K562 (cell line): ENCODE measurements around the gene RNF150. TPM values are rescaled to one million over a fixed set of nuclear protein-coding genes. Genes with fewer than 3 reads are reported as not detected.

ENCODE experiments used
- ATAC-seq: fragments of 200-7000 bp; cut with Tn5 transposase; 3 replicates; pipeline ENCODE4 v1.9.1; 2020; ENCODE audit warnings: moderate library complexity
- BruUV-seq: library from RNA; stranded (reverse); fragments of 400-500 nt; replicated peaks from 2 replicates; lab custom pipeline; 2021; lab: Mats Ljungman, UMichigan
- CTCF ChIA-PET: fragments of 300-600 bp; formaldehyde crosslinking; extraction: SDS; loops from one replicate; lab custom pipeline; 2021; ENCODE audit warnings: low intra/inter-chr PET ratio; lab: Yijun Ruan, JAX
- POLR2A ChIA-PET: fragments of 300-600, 350-650 bp; sonication (Branson Sonifier 250); formaldehyde crosslinking; extraction: SDS; loops from one replicate; lab custom pipeline; 2021; ENCODE audit warnings: antibody characterized with exemption, inconsistent platforms; lab: Yijun Ruan, JAX
- DNase-seq, 4 experiments: peaks; one replicate each; pipeline versions ENCODE4 v3.0.0 to v3.0.0-alpha.2; 2011 to 2018; ENCODE audit warnings: low spot score in 3 of 4, mixed read lengths in 3 of 4; ENCODE audit errors: extremely low read depth in 1 of 4
- FAIRE-seq: peaks from 2 replicates; lab custom pipeline; 2011; peaks lifted over from hg19 to GRCh38; lab: Jason Lieb, UNC
- H2AFZ ChIP-seq: 2 replicates; pipeline ENCODE4 v1.6.0; 2011; ENCODE audit warnings: low read depth, low read length, control low read depth, inconsistent platforms
- H3K27ac ChIP-seq: fragments of 200-600 bp; 3 replicates; pipeline ENCODE4 v1.8.0; 2011; ENCODE audit warnings: low read depth, mild to moderate bottlenecking, control low read depth, inconsistent platforms, low read length, moderate library complexity, mixed read lengths; ENCODE audit errors: extremely low read depth
- H3K27me3 ChIP-seq, 2 experiments: fragments of 300-600 bp in 1 of 2; 2 replicates in 1 of 2; 3 replicates in 1 of 2; pipeline versions ENCODE4 v1.6.0 to v1.8.0; 2011; ENCODE audit warnings: inconsistent platforms in 2 of 2, low read length in 2 of 2, mild to moderate bottlenecking in 1 of 2, mixed read lengths in 1 of 2, moderate library complexity in 1 of 2; ENCODE audit not compliant: control insufficient read depth in 2 of 2, insufficient read depth in 2 of 2
- H3K36me3 ChIP-seq: fragments of 300-600 bp; 3 replicates; pipeline ENCODE4 v1.8.0; 2011; ENCODE audit warnings: mild to moderate bottlenecking, low read length, inconsistent platforms; ENCODE audit not compliant: control insufficient read depth, insufficient read depth
- H3K4me1 ChIP-seq, 2 experiments: fragments of 200-600 bp in 1 of 2; replicated peaks in 1 of 2; 2 replicates in 1 of 2; 3 replicates in 1 of 2; pipeline versions ENCODE4 v1.5.1 to v1.8.0; 2011; ENCODE audit warnings: inconsistent platforms in 2 of 2, low read length in 2 of 2, mild to moderate bottlenecking in 1 of 2, mixed read lengths in 1 of 2, moderate library complexity in 1 of 2; ENCODE audit not compliant: control insufficient read depth in 2 of 2, insufficient read depth in 2 of 2
- H3K4me2 ChIP-seq: 2 replicates; pipeline ENCODE4 v1.6.1; 2011; ENCODE audit warnings: low read length, control low read depth, inconsistent platforms, mixed read lengths; ENCODE audit not compliant: insufficient read depth
- H3K4me3 ChIP-seq: fragments of 200-600 bp; sonication (generic), shearing (Covaris generic); 2 replicates; pipeline ENCODE4 v1.5.1; 2016; ENCODE audit warnings: control low read depth, inconsistent platforms
- H3K79me2 ChIP-seq: fragments of 200-600 bp; 3 replicates; pipeline ENCODE4 v1.8.0; 2011; ENCODE audit warnings: low read length, inconsistent platforms; ENCODE audit not compliant: control insufficient read depth, insufficient read depth
- H3K9ac ChIP-seq, 2 experiments: 2 replicates each; pipeline versions ENCODE4 v1.6.0 to v1.6.1; 2011; ENCODE audit warnings: low read depth in 2 of 2, low read length in 2 of 2, control low read depth in 1 of 2, inconsistent platforms in 1 of 2, mild to moderate bottlenecking in 1 of 2, mixed read lengths in 1 of 2; ENCODE audit not compliant: insufficient read depth in 1 of 2
- H3K9me1 ChIP-seq: one replicate; pipeline ENCODE4 v1.6.0; 2011; ENCODE audit warnings: inconsistent platforms, mild to moderate bottlenecking, low read length, moderate library complexity; ENCODE audit not compliant: control insufficient read depth, insufficient read depth
- H3K9me3 ChIP-seq: replicated peaks from 2 replicates; pipeline ENCODE4 v1.5.1; 2011; ENCODE audit warnings: low read depth, low read length, inconsistent platforms; ENCODE audit not compliant: control insufficient read depth, insufficient read depth
- H4K20me1 ChIP-seq: replicated peaks from 2 replicates; pipeline ENCODE4 v1.6.1; 2011; ENCODE audit warnings: low read length, inconsistent platforms, mixed read lengths; ENCODE audit not compliant: control insufficient read depth, insufficient read depth
- CBX5 ChIP-seq: IDR thresholded peaks from 2 replicates; pipeline ENCODE4 v1.6.1; 2014; ENCODE audit warnings: low read depth, borderline replicate concordance
- CEBPB ChIP-seq: fragments of 450-650 bp; IDR thresholded peaks from 2 replicates; pipeline ENCODE4 v1.6.1; 2016; ENCODE audit warnings: missing genetic modification characterization, missing compliant biosample characterization
- FOXK2 ChIP-seq, 2 experiments: fragments of 450-650 bp; IDR thresholded peaks in 1 of 2; conservative IDR thresholded peaks in 1 of 2; 2 replicates each; pipeline ENCODE4 v1.6.1; 2016; ENCODE audit warnings: low read depth in 2 of 2, mild to moderate bottlenecking in 1 of 2
- ILK ChIP-seq: fragments of 450-650 bp; IDR thresholded peaks from 2 replicates; pipeline ENCODE4 v1.6.1; 2016; ENCODE audit warnings: missing genetic modification characterization, low read depth, mild to moderate bottlenecking, missing compliant biosample characterization, moderate library complexity, borderline replicate concordance
- NEUROD1 ChIP-seq: fragments of 150-350 bp; IDR thresholded peaks from 2 replicates; pipeline ENCODE4 v1.6.1; 2014; ENCODE audit warnings: borderline replicate concordance, low read length, low read depth; ENCODE audit not compliant: partially characterized antibody
- SREBF1 ChIP-seq: fragments of 150-350 bp; IDR thresholded peaks from 2 replicates; pipeline ENCODE4 v1.6.1; 2014; ENCODE audit warnings: antibody characterized with exemption, low read depth, low read length, borderline replicate concordance
- TAF9B ChIP-seq: fragments of 450-650 bp; IDR thresholded peaks from 2 replicates; pipeline ENCODE4 v1.6.1; 2018; ENCODE audit warnings: mild to moderate bottlenecking; ENCODE audit not compliant: partially characterized antibody
- TARDBP ChIP-seq: fragments of 450-650 bp; IDR thresholded peaks from 2 replicates; pipeline ENCODE4 v1.6.1; 2016
- YY1 ChIP-seq, 3 experiments: IDR thresholded peaks; 2 replicates each; pipeline ENCODE4 v1.6.1; 2011; ENCODE audit warnings: low read length in 2 of 3, mild to moderate bottlenecking in 2 of 3, moderate library complexity in 2 of 3, borderline replicate concordance in 1 of 3, control low read depth in 1 of 3, low read depth in 1 of 3; ENCODE audit not compliant: insufficient read depth in 3 of 3, insufficient replicate concordance in 2 of 3, control insufficient read depth in 1 of 3, insufficient read length in 1 of 3; ENCODE audit errors: extremely low read depth in 1 of 3
- ZBED1 ChIP-seq: IDR thresholded peaks from 2 replicates; pipeline ENCODE4 v1.6.1; 2014
- ZKSCAN8 ChIP-seq: fragments of 200-800 bp; sonication (Bioruptor generic); IDR thresholded peaks from 2 replicates; pipeline ENCODE4 v1.6.1; 2016; ENCODE audit warnings: missing genetic modification characterization, missing compliant biosample characterization
- ZNF124 ChIP-seq: sonication (generic); formaldehyde crosslinking; IDR thresholded peaks from 2 replicates; pipeline ENCODE4 v1.8.1; 2022; ENCODE audit warnings: missing genetic modification reagents
- ZNF175 ChIP-seq: fragments of 200-800 bp; sonication (Bioruptor generic); IDR thresholded peaks from 2 replicates; pipeline ENCODE4 v1.6.1; 2016; ENCODE audit warnings: low read depth, mild to moderate bottlenecking, missing genetic modification characterization, missing compliant biosample characterization
- ZNF436 ChIP-seq: fragments of 250-450, 450-650 bp; sonication (Bioruptor Pico); formaldehyde crosslinking; IDR thresholded peaks from 2 replicates; pipeline ENCODE4 v1.7.0; 2020; ENCODE audit warnings: mild to moderate bottlenecking
- ZNF695 ChIP-seq: fragments of 450-650 bp; formaldehyde crosslinking; IDR thresholded peaks from 2 replicates; pipeline ENCODE4 v1.4.0; 2020; ENCODE audit warnings: mild to moderate bottlenecking, moderate library complexity
- WGBS: fragments of 100-300 bp; shearing (Covaris generic); methylation state at CpG from one replicate; pipeline ENCODE4 v1.1.6; 2016; ENCODE audit warnings: low coverage, mixed read lengths; ENCODE audit not compliant: insufficient coverage; ENCODE audit errors: missing lambda C conversion rate; 5-methylcytosine and 5-hydroxymethylcytosine counted together
- in situ Hi-C: fragments of 300-500 bp; cut with MboI; formaldehyde crosslinking; loops from 4 replicates; pipeline ENCODE4 v1.15.0; 2018; ENCODE audit warnings: inconsistent platforms, mixed read lengths
- intact Hi-C: fragments of 100-400 bp; cut with micrococcal nuclease; formaldehyde crosslinking; loops from 2 replicates; pipeline ENCODE4 v1.14.2; 2022
- polyA plus RNA-seq, 8 experiments: library from polyadenylated mRNA; depleted of rRNA in 4 of 8; stranded (reverse) in 5 of 8; unstranded in 3 of 8; fragments of >200 nt; fragmentation: Nextera tagmentation in 2 of 8; fragmentation: Illumina TruSeq in 1 of 8; extraction: Ambion mirVana in 2 of 8; extraction: Trizol in 1 of 8; gene quantifications; 2 replicates each; pipeline versions ENCODE4 v1.2.1 to v1.2.3, GENCODE V29; 2011 to 2014; ENCODE audit warnings: inconsistent platforms in 1 of 8, missing spikeins in 1 of 8
- total RNA-seq, 7 experiments: library from RNA; depleted of rRNA in 6 of 7; stranded (reverse); fragments of >200 nt in 6 of 7; fragmentation: Illumina TruSeq in 2 of 7; extraction: Trizol in 2 of 7; gene quantifications; 2 replicates each; pipeline versions ENCODE4 v1.2.1 to v1.2.3, GENCODE V29; 2011 to 2021; ENCODE audit warnings: low replicate concordance in 1 of 7
- TF ChIP-seq, protein P1 (sequence below): fragments of 250-450 bp; sonication (Bioruptor Pico); IDR thresholded peaks from 2 replicates; pipeline ENCODE4 v1.8.0; 2022; ENCODE audit warnings: inconsistent platforms, mild to moderate bottlenecking, moderate library complexity, borderline replicate concordance
- TF ChIP-seq, protein P2 (sequence below): fragments of 250-450 bp; sonication (Bioruptor Pico); IDR thresholded peaks from 2 replicates; pipeline ENCODE4 v1.8.0; 2022; ENCODE audit warnings: moderate library complexity, mild to moderate bottlenecking, inconsistent platforms
- TF ChIP-seq, protein P3 (sequence below): fragments of 150-350 bp; conservative IDR thresholded peaks from 2 replicates; pipeline ENCODE4 v1.6.1; 2014; ENCODE audit warnings: low read length

Gene RNF150
- total and polyA plus RNA-seq, 9 of the 15 experiments (the other 6 are each of a cell fraction or from before 2014, with no cell fraction given), result 0.09 TPM; not detected in 8

DNA sequence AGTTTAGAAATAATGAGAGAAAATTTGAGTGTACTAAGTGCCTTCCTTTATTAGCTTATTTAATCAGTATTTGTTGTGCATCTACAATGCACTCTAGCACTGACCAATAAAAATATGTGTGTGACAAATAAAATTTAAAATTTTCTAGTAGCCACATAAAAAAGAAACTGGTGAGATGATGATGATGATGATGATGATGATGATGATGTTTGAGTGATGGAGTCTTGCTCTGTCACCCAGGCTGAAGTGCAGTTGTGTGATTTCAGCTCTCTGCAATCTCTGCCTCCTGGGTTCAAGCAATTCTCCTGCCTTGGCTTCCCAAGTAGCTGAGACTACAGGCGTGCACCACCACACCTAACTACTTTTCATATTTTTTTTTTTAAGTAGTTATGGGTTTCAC is 110.2 kb downstream of the RNF150 start:
- in situ Hi-C loops, result no loop called here
- DNase-seq (no peak), ATAC-seq (no peak), FAIRE-seq (no peak)
- TF ChIP-seq ZBED1 (no peak), ZNF175 (no peak), SREBF1 (no peak), CBX5 (no peak), ZNF124 (no peak), TARDBP (no peak), ZNF436 (CRISPR knock-in tag) (no peak), ZNF695 (CRISPR knock-in tag) (no peak), NEUROD1 (no peak), ZKSCAN8 (CRISPR knock-in tag) (no peak), TAF9B (no peak), ILK (tag) (no peak), YY1 (IDR thresholded peaks at IDR 0.05; ENCODE audit: borderline replicate concordance in 1 of 3, control insufficient read depth in 1 of 3, extremely low read depth in 1 of 3, insufficient read depth in 3 of 3, insufficient read length in 1 of 3, insufficient replicate concordance in 2 of 3, low read depth in 1 of 3, low read length in 2 of 3) (no peak), FOXK2 (conservative IDR thresholded peaks at IDR 0.05 in 1 of 2, IDR thresholded peaks at IDR 0.05 in 1 of 2; ENCODE audit: low read depth in 2 of 2) (no peak), CEBPB (tag) (no peak)
- TF ChIP-seq, protein P1, sequence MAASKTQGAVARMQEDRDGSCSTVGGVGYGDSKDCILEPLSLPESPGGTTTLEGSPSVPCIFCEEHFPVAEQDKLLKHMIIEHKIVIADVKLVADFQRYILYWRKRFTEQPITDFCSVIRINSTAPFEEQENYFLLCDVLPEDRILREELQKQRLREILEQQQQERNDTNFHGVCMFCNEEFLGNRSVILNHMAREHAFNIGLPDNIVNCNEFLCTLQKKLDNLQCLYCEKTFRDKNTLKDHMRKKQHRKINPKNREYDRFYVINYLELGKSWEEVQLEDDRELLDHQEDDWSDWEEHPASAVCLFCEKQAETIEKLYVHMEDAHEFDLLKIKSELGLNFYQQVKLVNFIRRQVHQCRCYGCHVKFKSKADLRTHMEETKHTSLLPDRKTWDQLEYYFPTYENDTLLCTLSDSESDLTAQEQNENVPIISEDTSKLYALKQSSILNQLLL (CRISPR knock-in tag), result no peak
- TF ChIP-seq, protein P2, sequence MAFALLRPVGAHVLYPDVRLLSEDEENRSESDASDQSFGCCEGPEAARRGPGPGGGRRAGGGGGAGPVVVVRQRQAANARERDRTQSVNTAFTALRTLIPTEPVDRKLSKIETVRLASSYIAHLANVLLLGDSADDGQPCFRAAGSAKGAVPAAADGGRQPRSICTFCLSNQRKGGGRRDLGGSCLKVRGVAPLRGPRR (CRISPR knock-in tag), result no peak
- TF ChIP-seq, protein P3, sequence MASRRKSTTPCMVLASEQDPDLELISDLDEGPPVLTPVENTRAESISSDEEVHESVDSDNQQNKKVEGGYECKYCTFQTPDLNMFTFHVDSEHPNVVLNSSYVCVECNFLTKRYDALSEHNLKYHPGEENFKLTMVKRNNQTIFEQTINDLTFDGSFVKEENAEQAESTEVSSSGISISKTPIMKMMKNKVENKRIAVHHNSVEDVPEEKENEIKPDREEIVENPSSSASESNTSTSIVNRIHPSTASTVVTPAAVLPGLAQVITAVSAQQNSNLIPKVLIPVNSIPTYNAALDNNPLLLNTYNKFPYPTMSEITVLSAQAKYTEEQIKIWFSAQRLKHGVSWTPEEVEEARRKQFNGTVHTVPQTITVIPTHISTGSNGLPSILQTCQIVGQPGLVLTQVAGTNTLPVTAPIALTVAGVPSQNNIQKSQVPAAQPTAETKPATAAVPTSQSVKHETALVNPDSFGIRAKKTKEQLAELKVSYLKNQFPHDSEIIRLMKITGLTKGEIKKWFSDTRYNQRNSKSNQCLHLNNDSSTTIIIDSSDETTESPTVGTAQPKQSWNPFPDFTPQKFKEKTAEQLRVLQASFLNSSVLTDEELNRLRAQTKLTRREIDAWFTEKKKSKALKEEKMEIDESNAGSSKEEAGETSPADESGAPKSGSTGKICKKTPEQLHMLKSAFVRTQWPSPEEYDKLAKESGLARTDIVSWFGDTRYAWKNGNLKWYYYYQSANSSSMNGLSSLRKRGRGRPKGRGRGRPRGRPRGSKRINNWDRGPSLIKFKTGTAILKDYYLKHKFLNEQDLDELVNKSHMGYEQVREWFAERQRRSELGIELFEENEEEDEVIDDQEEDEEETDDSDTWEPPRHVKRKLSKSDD, result no peak
- Histone ChIP-seq H3K9me1 (no peaks in the 10 kb centered on the region), H3K9me3 (no peaks in the 10 kb centered on the region), H3K27ac (no peak overlapping the region), H4K20me1 (no peaks in the 10 kb centered on the region), H3K27me3 (no peaks in the 10 kb centered on the region), H3K4me1 (no peaks in the 10 kb centered on the region), H3K36me3 (no peaks in the 10 kb centered on the region), H2AFZ (no peak overlapping the region), H3K4me2 (no peak overlapping the region), H3K4me3 (no peak overlapping the region), H3K79me2 (no peaks in the 10 kb centered on the region), H3K9ac (no peak overlapping the region)
- intact Hi-C loops, result no loop called here
- ChIA-PET CTCF (no interaction called here), POLR2A (no interaction called here)
- WGBS, result 0% methylated on average over 1 of the region's 1 CpG
- BruUV-seq, result no TSS peak
